Measurements from ENCODE around the gene GATB. TPM values are rescaled to one million over a fixed set of nuclear protein-coding genes. Genes with fewer than 3 reads are reported as not detected.

GATB gene
- total and polyA plus RNA-seq, 2 experiments from 2014 or later: 17.7 to 18.9 TPM

DNA sequence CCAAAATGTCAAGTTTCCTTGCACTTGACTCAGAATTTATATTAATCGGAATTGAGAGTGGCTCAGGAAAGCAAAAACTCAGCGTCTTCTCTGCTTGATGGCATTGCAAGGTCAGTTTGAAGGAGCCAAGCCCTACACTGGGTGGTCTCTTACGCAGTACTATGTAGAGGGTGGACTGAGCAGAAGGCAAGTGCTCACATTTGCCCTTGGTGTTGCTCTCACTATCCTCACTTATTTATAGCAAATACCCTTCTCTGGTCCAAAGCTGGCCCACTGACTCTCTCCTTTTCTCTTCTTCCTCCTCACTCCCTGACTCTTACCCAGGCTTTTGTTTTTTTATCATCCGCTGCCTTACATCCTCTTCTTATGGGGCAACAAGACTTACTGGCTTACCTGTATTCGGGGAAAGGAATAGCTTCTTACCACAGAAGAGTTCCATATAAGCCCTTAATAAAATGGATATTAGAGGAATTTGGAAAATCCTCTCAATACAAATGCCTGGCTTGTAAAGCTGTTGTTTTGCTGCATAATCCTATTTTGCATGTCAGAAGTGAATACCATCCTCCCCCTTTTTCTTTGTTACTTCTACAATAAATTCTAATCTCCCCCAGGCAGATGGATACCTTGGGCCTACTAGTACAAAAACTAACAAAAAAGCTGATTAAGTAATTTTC, 24.8 kb upstream of the GATB start:
- Mint-ChIP-seq H3K9me3 (no peaks in the 10 kb centered on the region; the same call in 1 of the 3 replicates), H3K27ac (0 out of 2 replicates have a peak overlapping the region, but pooled peaks have one; percentile 26), H3K36me3 (ENCODE audit: low read depth) (peaks cover 4% of the 10 kb centered on the region; the same call in 1 of the 3 replicates), H3K27me3 (ENCODE audit: insufficient read depth, low read depth, poor library complexity) (peaks cover 12% of the 10 kb centered on the region), H3K4me3 (no peak overlapping the region), H3K4me1 (peaks cover 39% of the 10 kb centered on the region)
- Histone ChIP-seq H3K4me1 (ENCODE audit: insufficient read depth) (peaks cover 41% of the 10 kb centered on the region), H3K4me3 (no peak overlapping the region), H4K20me1 (replicated peaks; ENCODE audit: insufficient read depth) (no peaks in the 10 kb centered on the region), H3K9me2 (ENCODE audit: insufficient read depth) (peaks cover 10% of the 10 kb centered on the region; the same call in 1 of the 2 replicates), H2AFZ (peak overlapping the region; percentile 5; the same call in 1 of the 2 replicates), H3K79me2 (replicated peaks; ENCODE audit: insufficient read depth) (no peaks in the 10 kb centered on the region), H3K4me2 (peak overlapping the region; percentile 15), H3K27me3 (ENCODE audit: insufficient read depth) (peaks cover 13% of the 10 kb centered on the region; the same call in 1 of the 2 replicates), H3K36me3 (ENCODE audit: insufficient read depth) (no peaks in the 10 kb centered on the region), H3F3A (replicated peaks; ENCODE audit: low read depth) (no peaks in the 10 kb centered on the region), H3K27ac (ENCODE audit: low read depth) (no peak overlapping the region)
- ATAC-seq: peak; percentile 71
- DNase-seq (ENCODE audit: low spot score): no peak
- TF ChIP-seq JUNB (IDR thresholded peaks at IDR 0.05; ENCODE audit: unreplicated experiment) (no peak), STAT1 (IDR thresholded peaks at IDR 0.05; ENCODE audit: unreplicated experiment) (no peak), ZNF114 (CRISPR knock-in tag; IDR thresholded peaks at IDR 0.05) (no peak), POLR2AphosphoS5 (IDR thresholded peaks at IDR 0.05; ENCODE audit: low read depth) (no peak), EZH2phosphoT487 (IDR thresholded peaks at IDR 0.05; ENCODE audit: unreplicated experiment) (no peak), EZH2 (IDR thresholded peaks at IDR 0.05; ENCODE audit: low read depth, unreplicated experiment) (no peak)
- TF ChIP-seq, protein P1, sequence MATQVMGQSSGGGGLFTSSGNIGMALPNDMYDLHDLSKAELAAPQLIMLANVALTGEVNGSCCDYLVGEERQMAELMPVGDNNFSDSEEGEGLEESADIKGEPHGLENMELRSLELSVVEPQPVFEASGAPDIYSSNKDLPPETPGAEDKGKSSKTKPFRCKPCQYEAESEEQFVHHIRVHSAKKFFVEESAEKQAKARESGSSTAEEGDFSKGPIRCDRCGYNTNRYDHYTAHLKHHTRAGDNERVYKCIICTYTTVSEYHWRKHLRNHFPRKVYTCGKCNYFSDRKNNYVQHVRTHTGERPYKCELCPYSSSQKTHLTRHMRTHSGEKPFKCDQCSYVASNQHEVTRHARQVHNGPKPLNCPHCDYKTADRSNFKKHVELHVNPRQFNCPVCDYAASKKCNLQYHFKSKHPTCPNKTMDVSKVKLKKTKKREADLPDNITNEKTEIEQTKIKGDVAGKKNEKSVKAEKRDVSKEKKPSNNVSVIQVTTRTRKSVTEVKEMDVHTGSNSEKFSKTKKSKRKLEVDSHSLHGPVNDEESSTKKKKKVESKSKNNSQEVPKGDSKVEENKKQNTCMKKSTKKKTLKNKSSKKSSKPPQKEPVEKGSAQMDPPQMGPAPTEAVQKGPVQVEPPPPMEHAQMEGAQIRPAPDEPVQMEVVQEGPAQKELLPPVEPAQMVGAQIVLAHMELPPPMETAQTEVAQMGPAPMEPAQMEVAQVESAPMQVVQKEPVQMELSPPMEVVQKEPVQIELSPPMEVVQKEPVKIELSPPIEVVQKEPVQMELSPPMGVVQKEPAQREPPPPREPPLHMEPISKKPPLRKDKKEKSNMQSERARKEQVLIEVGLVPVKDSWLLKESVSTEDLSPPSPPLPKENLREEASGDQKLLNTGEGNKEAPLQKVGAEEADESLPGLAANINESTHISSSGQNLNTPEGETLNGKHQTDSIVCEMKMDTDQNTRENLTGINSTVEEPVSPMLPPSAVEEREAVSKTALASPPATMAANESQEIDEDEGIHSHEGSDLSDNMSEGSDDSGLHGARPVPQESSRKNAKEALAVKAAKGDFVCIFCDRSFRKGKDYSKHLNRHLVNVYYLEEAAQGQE (IDR thresholded peaks at IDR 0.05; ENCODE audit: unreplicated experiment): no peak
- TF ChIP-seq, protein P2, sequence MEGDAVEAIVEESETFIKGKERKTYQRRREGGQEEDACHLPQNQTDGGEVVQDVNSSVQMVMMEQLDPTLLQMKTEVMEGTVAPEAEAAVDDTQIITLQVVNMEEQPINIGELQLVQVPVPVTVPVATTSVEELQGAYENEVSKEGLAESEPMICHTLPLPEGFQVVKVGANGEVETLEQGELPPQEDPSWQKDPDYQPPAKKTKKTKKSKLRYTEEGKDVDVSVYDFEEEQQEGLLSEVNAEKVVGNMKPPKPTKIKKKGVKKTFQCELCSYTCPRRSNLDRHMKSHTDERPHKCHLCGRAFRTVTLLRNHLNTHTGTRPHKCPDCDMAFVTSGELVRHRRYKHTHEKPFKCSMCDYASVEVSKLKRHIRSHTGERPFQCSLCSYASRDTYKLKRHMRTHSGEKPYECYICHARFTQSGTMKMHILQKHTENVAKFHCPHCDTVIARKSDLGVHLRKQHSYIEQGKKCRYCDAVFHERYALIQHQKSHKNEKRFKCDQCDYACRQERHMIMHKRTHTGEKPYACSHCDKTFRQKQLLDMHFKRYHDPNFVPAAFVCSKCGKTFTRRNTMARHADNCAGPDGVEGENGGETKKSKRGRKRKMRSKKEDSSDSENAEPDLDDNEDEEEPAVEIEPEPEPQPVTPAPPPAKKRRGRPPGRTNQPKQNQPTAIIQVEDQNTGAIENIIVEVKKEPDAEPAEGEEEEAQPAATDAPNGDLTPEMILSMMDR (conservative IDR thresholded peaks at IDR 0.05; ENCODE audit: low read depth in 2 of 2): no peak

DNA sequence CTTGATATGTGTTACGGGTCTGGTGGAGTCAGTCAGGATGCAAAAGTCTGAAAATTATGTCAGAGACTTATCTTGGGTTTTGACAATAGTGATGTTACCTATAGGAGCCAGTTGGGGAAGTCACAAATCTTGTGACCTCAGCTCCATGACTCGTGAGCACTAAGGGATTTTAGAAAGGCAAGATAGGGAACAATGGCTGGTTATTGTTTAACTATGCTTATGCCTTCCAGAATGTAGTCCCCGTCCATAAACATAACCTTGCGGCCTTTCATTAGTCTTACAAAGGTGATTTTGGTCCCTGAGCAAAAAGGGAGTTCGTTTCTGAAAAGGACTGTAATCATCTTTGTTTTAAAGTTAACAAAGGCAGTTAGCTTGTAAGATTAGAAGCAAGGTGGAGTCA, 23.9 kb upstream of the GATB start:
- Mint-ChIP-seq H3K9me3 (no peaks in the 10 kb centered on the region; the same call in 1 of the 3 replicates), H3K27me3 (ENCODE audit: insufficient read depth, low read depth, poor library complexity) (peaks cover 10% of the 10 kb centered on the region), H3K27ac (no peak overlapping the region), H3K36me3 (ENCODE audit: low read depth) (peaks cover 4% of the 10 kb centered on the region; the same call in 1 of the 3 replicates), H3K4me1 (peaks cover 37% of the 10 kb centered on the region), H3K4me3 (no peak overlapping the region)
- peaks cover 10% of the 10 kb centered on the region; the same call in 1 of the 2 replicates for H3K9me2 ChIP-seq (ENCODE audit: insufficient read depth)
- H3K27me3 ChIP-seq (ENCODE audit: insufficient read depth): peaks cover 13% of the 10 kb centered on the region; the same call in 1 of the 2 replicates
- H3K4me3 ChIP-seq: no peak overlapping the region
- peaks cover 37% of the 10 kb centered on the region for H3K4me1 ChIP-seq (ENCODE audit: insufficient read depth)
- ATAC-seq: no peak
- H3K27ac ChIP-seq (ENCODE audit: low read depth): no peak overlapping the region
- H3F3A ChIP-seq (replicated peaks; ENCODE audit: low read depth): no peaks in the 10 kb centered on the region
- H3K4me2 ChIP-seq: no peak overlapping the region
- H4K20me1 ChIP-seq (replicated peaks; ENCODE audit: insufficient read depth): no peaks in the 10 kb centered on the region
- no peaks in the 10 kb centered on the region for H3K36me3 ChIP-seq (ENCODE audit: insufficient read depth)
- H3K79me2 ChIP-seq (replicated peaks; ENCODE audit: insufficient read depth): no peaks in the 10 kb centered on the region
- no peak overlapping the region for H2AFZ ChIP-seq
- no peak for DNase-seq (ENCODE audit: low spot score)
- TF ChIP-seq, protein P3, sequence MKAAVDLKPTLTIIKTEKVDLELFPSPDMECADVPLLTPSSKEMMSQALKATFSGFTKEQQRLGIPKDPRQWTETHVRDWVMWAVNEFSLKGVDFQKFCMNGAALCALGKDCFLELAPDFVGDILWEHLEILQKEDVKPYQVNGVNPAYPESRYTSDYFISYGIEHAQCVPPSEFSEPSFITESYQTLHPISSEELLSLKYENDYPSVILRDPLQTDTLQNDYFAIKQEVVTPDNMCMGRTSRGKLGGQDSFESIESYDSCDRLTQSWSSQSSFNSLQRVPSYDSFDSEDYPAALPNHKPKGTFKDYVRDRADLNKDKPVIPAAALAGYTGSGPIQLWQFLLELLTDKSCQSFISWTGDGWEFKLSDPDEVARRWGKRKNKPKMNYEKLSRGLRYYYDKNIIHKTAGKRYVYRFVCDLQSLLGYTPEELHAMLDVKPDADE (IDR thresholded peaks at IDR 0.05): no peak
- no peak for TF ChIP-seq ZNF114 (CRISPR knock-in tag; IDR thresholded peaks at IDR 0.05)
- no peak for TF ChIP-seq STAT1 (IDR thresholded peaks at IDR 0.05; ENCODE audit: unreplicated experiment)
- TF ChIP-seq, protein P2 (conservative IDR thresholded peaks at IDR 0.05; ENCODE audit: low read depth in 2 of 2): no peak
